Sigmoid colon (tissue), 4 donors: Measurements from ENCODE around the gene FRAS1.

Source experiments
- EP300 ChIP-seq, 4 donors: sonication (generic); formaldehyde crosslinking; IDR thresholded peaks; one replicate each; pipeline ENCODE4 v1.6.1; 2017; ENCODE audit warnings: antibody characterized with exemption in 4 of 4
- POLR2A ChIP-seq, 2 donors: fragments of 450-650 bp; IDR thresholded peaks; one replicate each; pipeline ENCODE4 v1.6.1; 2016; ENCODE audit warnings: antibody characterized with exemption in 2 of 2, mild to moderate bottlenecking in 2 of 2, moderate library complexity in 2 of 2
- TF ChIP-seq, protein P1 (sequence below), 4 experiments: fragments of 450-650 bp in 3 of 4; fragments of 200-600 bp in 1 of 4; IDR thresholded peaks; one replicate each; pipeline ENCODE4 v1.5.1; 2016 to 2019; ENCODE audit warnings: antibody characterized with exemption in 4 of 4, mild to moderate bottlenecking in 3 of 4, moderate library complexity in 2 of 4

DNA sequence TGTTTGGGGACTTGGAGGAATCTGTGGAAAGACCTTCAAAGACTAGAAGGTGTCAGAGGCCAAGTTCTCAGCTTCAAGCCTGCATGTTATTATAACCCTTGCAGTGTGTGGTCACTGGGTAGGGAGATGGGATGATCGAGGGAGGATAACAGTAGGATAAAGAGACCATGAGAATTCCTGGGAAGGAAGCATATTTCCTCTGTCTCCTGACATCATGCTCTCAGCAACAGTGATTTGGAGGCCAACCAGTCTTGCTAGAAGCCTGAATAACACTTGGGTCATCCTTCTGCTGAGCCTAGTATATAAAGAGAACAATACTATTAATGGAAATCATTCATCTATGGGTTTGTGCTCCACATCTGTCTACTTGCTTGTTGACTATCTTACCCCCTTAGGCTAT, 453.6 kb downstream of the FRAS1 start:
- TF ChIP-seq, protein P1, sequence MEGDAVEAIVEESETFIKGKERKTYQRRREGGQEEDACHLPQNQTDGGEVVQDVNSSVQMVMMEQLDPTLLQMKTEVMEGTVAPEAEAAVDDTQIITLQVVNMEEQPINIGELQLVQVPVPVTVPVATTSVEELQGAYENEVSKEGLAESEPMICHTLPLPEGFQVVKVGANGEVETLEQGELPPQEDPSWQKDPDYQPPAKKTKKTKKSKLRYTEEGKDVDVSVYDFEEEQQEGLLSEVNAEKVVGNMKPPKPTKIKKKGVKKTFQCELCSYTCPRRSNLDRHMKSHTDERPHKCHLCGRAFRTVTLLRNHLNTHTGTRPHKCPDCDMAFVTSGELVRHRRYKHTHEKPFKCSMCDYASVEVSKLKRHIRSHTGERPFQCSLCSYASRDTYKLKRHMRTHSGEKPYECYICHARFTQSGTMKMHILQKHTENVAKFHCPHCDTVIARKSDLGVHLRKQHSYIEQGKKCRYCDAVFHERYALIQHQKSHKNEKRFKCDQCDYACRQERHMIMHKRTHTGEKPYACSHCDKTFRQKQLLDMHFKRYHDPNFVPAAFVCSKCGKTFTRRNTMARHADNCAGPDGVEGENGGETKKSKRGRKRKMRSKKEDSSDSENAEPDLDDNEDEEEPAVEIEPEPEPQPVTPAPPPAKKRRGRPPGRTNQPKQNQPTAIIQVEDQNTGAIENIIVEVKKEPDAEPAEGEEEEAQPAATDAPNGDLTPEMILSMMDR (IDR thresholded peaks at IDR 0.05), result no peak
- TF ChIP-seq POLR2A (IDR thresholded peaks at IDR 0.05) (no peak), EP300 (IDR thresholded peaks at IDR 0.05) (no peak)
